GM19328 (cell line): ENCODE results near the gene ZRANB3.

ENCODE experiments used
- ATAC-seq: cut with Tn5 transposase; IDR thresholded peaks from one replicate; pipeline ENCODE4 v1.9.1; 2021; ENCODE audit warnings: mild to moderate bottlenecking, moderate library complexity; ENCODE audit not compliant: unreplicated experiment

Gene ZRANB3

DNA sequence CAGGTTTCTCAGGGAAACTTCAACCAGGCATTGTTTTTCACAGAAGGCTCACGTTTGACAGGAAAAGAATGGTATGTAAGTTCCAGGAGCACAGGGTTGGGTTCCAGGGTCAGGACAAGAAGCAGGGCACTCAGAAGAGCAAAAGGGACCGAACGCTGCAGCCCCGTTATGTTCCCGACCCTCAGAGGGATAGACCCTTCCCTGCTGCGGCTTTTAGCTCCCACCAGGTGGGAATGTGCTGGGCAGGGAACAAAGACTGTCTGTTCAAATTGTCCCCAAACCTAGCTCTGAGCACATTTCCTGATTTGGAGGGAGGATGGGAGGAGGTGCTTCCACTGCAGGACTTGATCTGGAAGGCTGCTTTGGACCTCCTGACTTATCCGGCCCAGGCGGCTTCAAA, 348.8 kb downstream of the ZRANB3 start:
- ATAC-seq = no peak

GRCh38 chr2:135179689-135180088, 351.3 kb downstream of the ZRANB3 start:
- no peak for ATAC-seq

DNA sequence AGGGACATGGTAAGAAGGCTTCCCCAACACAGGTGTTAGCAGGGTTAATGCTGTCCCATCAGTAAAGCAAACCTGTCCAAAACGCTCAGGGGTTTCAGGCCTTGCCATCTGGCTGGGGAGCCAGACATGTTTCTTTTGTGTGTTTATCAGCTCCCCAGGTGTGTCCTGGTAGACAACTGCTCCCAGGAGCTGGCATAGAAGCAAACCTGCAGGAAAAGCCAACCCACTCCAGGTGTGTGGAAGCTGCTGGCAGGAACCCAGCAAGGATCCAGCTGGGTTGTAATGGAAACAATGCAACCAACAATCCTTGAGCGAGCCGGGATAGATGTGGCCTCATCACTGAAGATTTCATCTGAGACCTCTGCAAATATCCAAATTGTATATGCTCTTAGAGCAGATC, 355.8 kb downstream of the ZRANB3 start:
- no peak for ATAC-seq

- no peak for ATAC-seq
Measured at GRCh38 chr2:135174810-135175093, 356.3 kb downstream of the ZRANB3 start.

DNA sequence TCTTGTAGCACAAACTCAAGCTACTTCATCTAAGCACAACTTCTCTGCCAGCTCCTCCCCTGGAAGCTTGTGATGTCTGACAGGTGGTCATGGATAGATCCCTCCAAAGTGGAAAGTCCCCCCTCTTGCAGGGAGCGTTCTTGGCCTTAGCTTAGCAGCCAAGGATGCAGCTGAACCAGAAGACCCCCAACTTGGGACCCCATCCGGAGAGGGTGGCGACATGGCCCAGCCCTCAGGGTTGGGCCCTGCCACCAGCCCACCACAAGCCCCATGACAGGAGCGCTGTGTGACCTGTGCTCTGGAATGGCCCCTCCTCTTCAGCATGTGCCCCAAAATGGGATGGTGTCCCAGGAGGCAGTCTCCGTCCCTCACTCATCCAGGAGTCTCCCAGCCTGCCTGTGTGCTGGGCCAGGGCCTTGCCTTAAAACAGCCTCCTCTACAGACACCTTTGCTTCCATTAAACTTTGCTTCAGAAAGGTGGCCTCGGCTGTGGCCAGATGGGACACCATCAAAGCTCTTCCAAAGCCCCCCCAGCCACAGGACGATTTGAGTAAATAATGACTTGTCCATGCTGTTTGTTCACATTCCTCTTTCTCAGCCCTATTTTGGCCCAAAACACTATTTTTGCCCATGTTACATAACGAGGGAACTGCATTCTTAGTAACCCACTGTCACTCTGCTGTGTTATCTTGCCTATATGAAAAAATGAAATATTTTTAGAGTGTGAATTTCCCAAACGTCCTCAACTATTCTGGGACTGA, 356.8 kb downstream of the ZRANB3 start:
- no peak for ATAC-seq

DNA sequence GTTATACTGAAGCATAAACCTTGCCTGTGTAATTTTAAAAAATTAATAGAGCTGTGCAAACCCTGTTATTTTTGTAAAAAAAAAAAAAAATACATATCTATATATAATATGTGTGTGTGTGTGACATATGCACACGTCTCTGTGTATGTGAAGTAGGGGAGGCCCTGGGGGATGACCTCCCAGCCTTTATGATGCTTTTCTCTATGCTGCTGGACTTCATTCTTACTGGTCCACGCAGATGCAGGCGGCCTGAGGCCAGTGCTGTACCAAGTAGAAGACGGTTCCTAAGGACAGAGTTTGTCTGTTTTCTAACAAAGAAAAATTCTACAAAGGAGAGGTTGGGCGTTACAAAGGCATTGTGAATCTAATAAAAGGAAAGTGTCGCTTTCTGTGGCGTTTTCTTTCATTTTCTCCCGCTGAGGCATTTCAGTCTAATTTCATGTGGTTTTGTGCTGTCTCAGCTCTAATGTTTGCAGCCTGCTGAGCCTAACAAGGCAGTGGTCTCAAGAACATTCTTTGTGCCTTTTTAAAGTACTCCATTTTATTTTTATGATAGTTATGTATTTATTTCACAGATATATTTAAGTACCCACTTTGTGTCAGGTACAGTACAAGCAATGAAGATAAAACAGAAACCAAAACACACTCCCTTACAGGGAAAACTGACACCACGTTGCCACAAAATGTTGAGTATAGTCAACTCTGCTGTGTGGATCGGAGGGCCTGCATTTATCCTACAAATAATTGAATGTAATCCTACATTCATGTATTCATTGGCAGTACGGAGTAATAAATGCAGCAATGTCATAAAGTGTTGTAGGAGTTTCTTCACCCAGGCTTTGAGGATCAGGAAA, 360.9 kb downstream of the ZRANB3 start:
- ATAC-seq = no peak

- ATAC-seq = no peak
Measured at GRCh38 chr2:135168204-135168856, 362.7 kb downstream of the ZRANB3 start.

GRCh38 chr2:135167273-135167672, 363.7 kb downstream of the ZRANB3 start:
- ATAC-seq = no peak

GRCh38 chr2:135164431-135164830, 366.6 kb downstream of the ZRANB3 start:
- ATAC-seq = no peak

- ATAC-seq = no peak
Measured at GRCh38 chr2:135163901-135164300, 367.1 kb downstream of the ZRANB3 start.

DNA sequence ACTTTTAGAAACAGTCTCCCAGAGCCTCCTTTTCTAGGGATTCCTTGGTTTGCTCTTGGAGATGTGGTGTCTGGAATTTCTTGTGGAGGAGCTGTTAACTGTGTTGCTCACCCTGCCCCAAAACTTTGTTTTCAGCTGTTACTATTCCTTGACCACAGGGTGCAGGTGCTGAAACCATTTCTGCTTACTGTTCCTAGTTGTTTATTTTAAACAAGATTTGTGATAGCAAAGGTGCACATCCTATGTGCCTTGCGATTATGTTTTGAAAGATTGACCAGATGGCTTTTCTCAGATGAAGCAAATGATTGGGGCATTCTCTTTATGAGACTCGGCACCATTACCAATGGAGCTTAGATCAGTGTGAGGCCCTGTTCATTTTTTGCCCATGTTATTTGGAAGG, 367.7 kb downstream of the ZRANB3 start:
- ATAC-seq = no peak

DNA sequence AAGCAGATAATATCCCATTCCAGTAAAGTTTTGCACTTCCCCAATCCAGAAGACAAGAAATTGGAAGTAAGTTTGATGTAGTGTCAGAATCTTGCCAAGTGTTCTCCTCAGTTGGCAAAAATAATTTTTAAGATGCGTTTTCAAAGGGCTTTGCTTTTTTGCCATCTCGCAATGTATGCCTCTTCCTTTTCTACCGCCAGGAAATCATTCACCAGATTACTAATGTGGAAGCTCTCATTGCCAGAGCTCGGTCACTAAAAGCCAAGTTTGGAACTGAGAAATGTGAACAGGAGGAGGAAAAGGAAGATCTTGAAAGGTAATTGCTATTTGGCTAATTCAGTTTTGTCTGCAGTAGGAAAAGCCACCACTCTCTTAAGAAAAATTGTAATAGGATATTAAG, 368.2 kb downstream of the ZRANB3 start:
- ATAC-seq = no peak

- no peak for ATAC-seq
Measured at GRCh38 chr2:135162377-135162776, 368.6 kb downstream of the ZRANB3 start.

GRCh38 chr2:135159191-135159590, 371.8 kb downstream of the ZRANB3 start:
- ATAC-seq = no peak

GRCh38 chr2:135157856-135158255, 373.2 kb downstream of the ZRANB3 start:
- no peak for ATAC-seq

DNA sequence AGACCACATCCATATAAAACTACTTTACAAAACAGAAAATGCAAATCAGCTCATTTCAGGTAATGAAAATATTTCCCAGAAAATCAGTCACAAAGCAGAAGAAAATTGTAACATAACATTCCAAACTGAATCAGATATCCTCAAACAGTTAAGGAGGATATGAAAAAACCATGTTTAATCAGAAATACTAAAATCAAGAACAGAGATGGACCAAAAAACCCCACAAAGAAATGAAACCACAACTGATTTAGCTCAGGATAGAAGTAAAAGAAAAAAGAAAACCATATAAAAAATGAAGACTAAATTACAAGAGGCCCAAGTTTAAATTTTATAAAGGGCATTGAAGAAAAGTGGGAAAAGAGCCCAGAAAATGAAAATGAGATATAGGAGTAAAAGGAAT, 376.1 kb downstream of the ZRANB3 start:
- ATAC-seq = no peak

DNA sequence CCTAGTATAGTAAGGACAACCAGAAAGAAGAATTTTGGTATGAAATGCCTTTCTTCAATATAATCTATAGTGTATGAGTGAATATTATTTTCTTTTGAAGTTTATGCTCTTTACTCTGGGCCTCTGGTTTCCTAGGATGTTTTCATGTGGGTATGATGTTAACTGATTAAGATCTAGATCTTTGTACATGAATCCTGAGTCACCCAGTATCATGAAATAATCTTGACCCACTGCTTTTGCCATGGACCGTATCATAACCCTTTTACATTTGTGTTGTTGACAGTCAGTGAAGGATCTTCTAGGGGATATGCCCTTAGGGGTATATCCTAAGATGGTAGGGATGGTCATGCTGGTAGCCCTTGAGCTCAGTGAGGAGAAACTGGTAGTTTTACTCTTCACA, 378.7 kb downstream of the ZRANB3 start:
- ATAC-seq = no peak

GRCh38 chr2:135151615-135152014, 379.4 kb downstream of the ZRANB3 start:
- no peak for ATAC-seq

- no peak for ATAC-seq
Measured at GRCh38 chr2:135150725-135151124, 380.3 kb downstream of the ZRANB3 start.

GRCh38 chr2:135149251-135149650, 381.8 kb downstream of the ZRANB3 start:
- no peak for ATAC-seq

DNA sequence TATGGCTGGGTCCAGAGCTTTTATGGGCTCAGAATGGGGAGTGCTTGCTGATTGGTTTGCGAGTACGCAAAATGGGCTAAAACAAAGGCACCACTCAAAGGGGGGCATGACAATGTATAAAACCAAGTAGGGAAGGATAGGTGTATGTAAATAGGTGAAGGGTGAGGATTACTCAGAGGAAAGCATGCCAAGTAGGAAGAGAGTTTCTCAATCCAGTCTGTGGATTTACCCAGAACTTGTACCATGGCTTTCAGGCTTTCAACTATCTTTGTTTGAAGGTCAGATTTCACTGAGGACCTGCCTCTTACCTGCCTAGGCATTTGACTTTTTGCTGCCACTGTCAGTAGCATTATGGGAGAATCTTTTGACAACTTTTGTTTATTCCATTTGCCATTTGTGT, 386.7 kb downstream of the ZRANB3 start:
- ATAC-seq = no peak

DNA sequence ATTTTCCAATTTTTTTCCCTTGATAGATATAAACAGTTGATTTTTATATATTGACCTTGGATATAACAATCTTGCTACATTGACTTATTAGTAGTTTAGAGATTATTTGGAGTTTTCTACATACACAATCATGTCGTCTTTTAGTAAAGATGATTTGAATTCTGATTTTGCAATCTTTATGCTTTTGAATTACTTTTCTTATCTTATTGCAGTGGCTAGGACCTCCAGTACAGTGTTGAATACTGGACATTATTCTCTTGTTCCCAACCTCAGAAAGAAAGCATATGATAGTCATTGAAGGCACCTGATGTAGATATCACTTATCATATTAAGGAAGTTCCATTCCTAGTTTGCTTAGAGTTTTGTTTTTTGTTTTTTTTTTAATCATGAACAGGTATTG, 388.7 kb downstream of the ZRANB3 start:
- no peak for ATAC-seq
